Calu3 (cell line): ENCODE measurements around the gene C11orf86. TPM values are rescaled to one million over a fixed set of nuclear protein-coding genes. Genes with fewer than 3 reads are reported as not detected.

Source experiments
- BruUV-seq: library from RNA; stranded (reverse); fragments of 400-500 nt; replicated peaks from 2 replicates; lab custom pipeline; 2021; lab: Mats Ljungman, UMichigan
- CTCF ChIA-PET: fragments of 300-600 bp; sonication (Branson Sonifier 250); formaldehyde crosslinking; loops from one replicate; lab custom pipeline; 2022; ENCODE audit warnings: antibody characterized with exemption; lab: Charles Lee
- DNase-seq: peaks from one replicate; pipeline ENCODE4 v3.0.0; 2022
- H3K27ac Mint-ChIP-seq: one replicate; pipeline ENCODE4 v1.8.0; 2022; ENCODE audit warnings: mixed read lengths; ENCODE audit not compliant: unreplicated experiment
- H3K27me3 Mint-ChIP-seq: one replicate; pipeline ENCODE4 v1.8.0; 2022; ENCODE audit warnings: mixed read lengths; ENCODE audit not compliant: unreplicated experiment
- H3K36me3 Mint-ChIP-seq: one replicate; pipeline ENCODE4 v1.8.0; 2022; ENCODE audit warnings: mild to moderate bottlenecking, moderate library complexity, mixed read lengths; ENCODE audit not compliant: insufficient read depth, unreplicated experiment
- H3K4me1 Mint-ChIP-seq: one replicate; pipeline ENCODE4 v1.8.0; 2022; ENCODE audit warnings: mild to moderate bottlenecking, low read depth, mixed read lengths; ENCODE audit not compliant: unreplicated experiment
- H3K4me3 Mint-ChIP-seq: one replicate; pipeline ENCODE4 v1.8.0; 2022; ENCODE audit warnings: mild to moderate bottlenecking, low read depth, moderate library complexity, mixed read lengths; ENCODE audit not compliant: unreplicated experiment
- H3K9me3 Mint-ChIP-seq: one replicate; pipeline ENCODE4 v1.8.0; 2022; ENCODE audit warnings: low read depth, mixed read lengths; ENCODE audit not compliant: unreplicated experiment
- intact Hi-C: fragments of 100-400 bp; cut with micrococcal nuclease; formaldehyde crosslinking; loops from one replicate; pipeline ENCODE4 v1.10.0; 2022; ENCODE audit not compliant: unreplicated experiment
- total RNA-seq: library from RNA; stranded (reverse); gene quantifications from 2 replicates; pipeline ENCODE4 v1.2.3, GENCODE V29; 2022
- TF ChIP-seq, protein P1 (sequence below): fragments of 200-600 bp; IDR thresholded peaks from one replicate; pipeline ENCODE4 v1.8.0; 2022; ENCODE audit warnings: antibody characterized with exemption; ENCODE audit not compliant: unreplicated experiment

Gene C11orf86
- total RNA-seq, 1 experiment from 2014 or later = not detected

GRCh38 chr11:67010296-67010905, 35.3 kb downstream of the C11orf86 start:
- Mint-ChIP-seq H3K4me1 (no peaks in the 10 kb centered on the region), H3K27me3 (no peaks in the 10 kb centered on the region), H3K27ac (no peak overlapping the region), H3K36me3 (no peaks in the 10 kb centered on the region), H3K4me3 (no peak overlapping the region), H3K9me3 (no peaks in the 10 kb centered on the region)
- DNase-seq = no peak
- intact Hi-C loops = no loop called here
- CTCF ChIA-PET = interaction anchor here (0.5 to 1.1 kb wide), 3 partner anchors 14 to 155 kb away, joined by 3 to 4 read pairs (median 3); no protein-coding TSS in a partner anchor
- TF ChIP-seq, protein P1, sequence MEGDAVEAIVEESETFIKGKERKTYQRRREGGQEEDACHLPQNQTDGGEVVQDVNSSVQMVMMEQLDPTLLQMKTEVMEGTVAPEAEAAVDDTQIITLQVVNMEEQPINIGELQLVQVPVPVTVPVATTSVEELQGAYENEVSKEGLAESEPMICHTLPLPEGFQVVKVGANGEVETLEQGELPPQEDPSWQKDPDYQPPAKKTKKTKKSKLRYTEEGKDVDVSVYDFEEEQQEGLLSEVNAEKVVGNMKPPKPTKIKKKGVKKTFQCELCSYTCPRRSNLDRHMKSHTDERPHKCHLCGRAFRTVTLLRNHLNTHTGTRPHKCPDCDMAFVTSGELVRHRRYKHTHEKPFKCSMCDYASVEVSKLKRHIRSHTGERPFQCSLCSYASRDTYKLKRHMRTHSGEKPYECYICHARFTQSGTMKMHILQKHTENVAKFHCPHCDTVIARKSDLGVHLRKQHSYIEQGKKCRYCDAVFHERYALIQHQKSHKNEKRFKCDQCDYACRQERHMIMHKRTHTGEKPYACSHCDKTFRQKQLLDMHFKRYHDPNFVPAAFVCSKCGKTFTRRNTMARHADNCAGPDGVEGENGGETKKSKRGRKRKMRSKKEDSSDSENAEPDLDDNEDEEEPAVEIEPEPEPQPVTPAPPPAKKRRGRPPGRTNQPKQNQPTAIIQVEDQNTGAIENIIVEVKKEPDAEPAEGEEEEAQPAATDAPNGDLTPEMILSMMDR = no peak
- no TSS peak for BruUV-seq

DNA sequence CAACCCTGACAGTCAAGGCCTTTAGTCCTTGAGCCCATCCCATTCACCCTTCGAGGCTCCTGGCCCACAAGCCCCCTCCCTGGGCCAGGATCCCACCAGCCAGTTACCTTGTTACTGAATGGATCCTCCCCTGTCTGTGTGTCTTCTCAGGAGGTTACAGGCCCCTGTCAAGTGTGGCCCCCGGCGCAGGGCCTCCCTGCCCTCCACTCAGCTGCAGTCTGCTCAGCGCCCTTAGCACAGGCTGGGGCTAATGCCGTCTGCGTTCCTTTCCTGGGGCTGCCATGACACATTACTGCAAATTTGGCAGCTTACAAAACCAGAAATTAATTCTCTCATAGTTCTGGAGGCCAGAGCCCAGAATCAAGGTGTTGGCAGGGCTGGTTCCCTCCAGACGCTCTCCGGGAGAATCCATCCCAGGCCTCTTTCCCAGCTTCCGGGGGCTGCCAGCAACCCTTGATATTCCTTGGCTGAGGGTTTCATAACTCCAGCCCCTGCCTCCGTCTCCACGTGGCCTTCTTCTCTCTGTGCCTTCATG, 38.5 kb downstream of the C11orf86 start:
- no peak overlapping the region for H3K27ac Mint-ChIP-seq
- no peak overlapping the region for H3K4me3 Mint-ChIP-seq

DNA sequence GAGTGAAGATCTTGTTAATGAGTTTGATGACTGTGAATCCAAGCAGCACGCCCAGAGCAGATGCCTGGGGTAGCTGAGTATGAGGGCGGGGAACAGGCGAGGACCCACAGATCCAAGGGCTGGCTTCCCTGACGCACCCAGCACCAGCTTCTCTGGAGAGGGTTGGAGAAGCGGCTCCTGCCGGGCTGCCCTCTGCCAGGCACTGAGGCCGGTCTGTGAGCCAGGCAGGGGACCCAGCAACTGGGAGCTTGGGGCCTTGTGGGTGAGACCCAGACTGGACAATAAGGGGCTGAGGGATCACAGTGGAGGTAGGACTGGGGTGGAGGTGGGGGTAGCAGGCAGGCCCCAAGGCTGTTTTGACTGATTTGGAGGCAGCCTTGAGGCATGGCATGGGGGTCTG, 39.2 kb downstream of the C11orf86 start:
- no TSS peak for BruUV-seq
- TF ChIP-seq, protein P1 = no peak
- Mint-ChIP-seq H3K27ac (no peak overlapping the region), H3K4me3 (no peak overlapping the region), H3K4me1 (no peaks in the 10 kb centered on the region), H3K36me3 (no peaks in the 10 kb centered on the region), H3K27me3 (no peaks in the 10 kb centered on the region), H3K9me3 (no peaks in the 10 kb centered on the region)
- CTCF ChIA-PET = no interaction called here
- DNase-seq = no peak
- intact Hi-C loops = no loop called here

More for the DNA sequence above, 38.5 kb downstream of the C11orf86 start:
- DNase-seq = no peak
- no peaks in the 10 kb centered on the region for H3K27me3 Mint-ChIP-seq
- CTCF ChIA-PET = no interaction called here
- TF ChIP-seq, protein P1 = no peak
- no peaks in the 10 kb centered on the region for H3K9me3 Mint-ChIP-seq
- no TSS peak for BruUV-seq
- no peaks in the 10 kb centered on the region for H3K4me1 Mint-ChIP-seq
- intact Hi-C loops = no loop called here
- H3K36me3 Mint-ChIP-seq = no peaks in the 10 kb centered on the region

GRCh38 chr11:67015048-67015447, 39.9 kb downstream of the C11orf86 start:
- BruUV-seq = no TSS peak
- no peak for DNase-seq
- Mint-ChIP-seq H3K4me1 (no peaks in the 10 kb centered on the region), H3K27me3 (no peaks in the 10 kb centered on the region), H3K4me3 (no peak overlapping the region), H3K36me3 (no peaks in the 10 kb centered on the region), H3K27ac (no peak overlapping the region), H3K9me3 (no peaks in the 10 kb centered on the region)
- CTCF ChIA-PET = no interaction called here
- TF ChIP-seq, protein P1 = no peak
- intact Hi-C loops = no loop called here
